Activated B cell treated with CpG ODN at 0.5 μM for 24 hours (primary cell): ENCODE measurements around the gene RXRA. TPM values are rescaled to one million over a fixed set of nuclear protein-coding genes. Genes with fewer than 3 reads are reported as not detected.

Source experiments
- ATAC-seq: fragments of 200-7000 bp; cut with Tn5 transposase; one replicate; pipeline ENCODE4 v1.10.0; 2021; ENCODE audit warnings: low read depth, mild to moderate bottlenecking, moderate library complexity
- CTCF ChIA-PET: fragments of 350-600 bp; sonication (Branson Sonifier 250); formaldehyde crosslinking; loops from one replicate; lab custom pipeline; 2021; ENCODE audit warnings: antibody characterized with exemption; lab: Charles Lee
- POLR2A ChIA-PET: fragments of 350-600 bp; sonication (Branson Sonifier 250); formaldehyde crosslinking; loops from one replicate; lab custom pipeline; 2021; ENCODE audit warnings: antibody characterized with exemption; lab: Charles Lee
- DNase-seq: peaks from one replicate; pipeline ENCODE4 v3.0.0; 2022
- H3K27ac Mint-ChIP-seq: one replicate; pipeline ENCODE4 v1.8.0; 2020; ENCODE audit warnings: mixed read lengths
- H3K27me3 Mint-ChIP-seq: one replicate; pipeline ENCODE4 v1.8.0; 2021; ENCODE audit warnings: mixed read lengths
- H3K36me3 Mint-ChIP-seq: one replicate; pipeline ENCODE4 v1.8.0; 2021; ENCODE audit warnings: low read depth, mixed read lengths
- H3K4me1 Mint-ChIP-seq: one replicate; pipeline ENCODE4 v1.8.0; 2021; ENCODE audit warnings: mixed read lengths
- H3K4me3 Mint-ChIP-seq: one replicate; pipeline ENCODE4 v1.8.0; 2020; ENCODE audit warnings: mild to moderate bottlenecking, mixed read lengths
- H3K9me3 Mint-ChIP-seq: one replicate; pipeline ENCODE4 v1.8.0; 2020; ENCODE audit warnings: mixed read lengths
- intact Hi-C: fragments of 100-400 bp; cut with micrococcal nuclease; formaldehyde crosslinking; loops from one replicate; pipeline ENCODE4 v1.15.1; 2024
- total RNA-seq: library from RNA; stranded (reverse); gene quantifications from 2 replicates; pipeline ENCODE4 v1.2.3, GENCODE V29; 2022
- TF ChIP-seq, protein P1 (sequence below): fragments of 200-600 bp; IDR thresholded peaks from one replicate; pipeline ENCODE4 v1.8.0; 2022; ENCODE audit warnings: antibody characterized with exemption, mild to moderate bottlenecking

Gene RXRA
- total RNA-seq, 1 donor from 2014 or later: 5.0 TPM

DNA sequence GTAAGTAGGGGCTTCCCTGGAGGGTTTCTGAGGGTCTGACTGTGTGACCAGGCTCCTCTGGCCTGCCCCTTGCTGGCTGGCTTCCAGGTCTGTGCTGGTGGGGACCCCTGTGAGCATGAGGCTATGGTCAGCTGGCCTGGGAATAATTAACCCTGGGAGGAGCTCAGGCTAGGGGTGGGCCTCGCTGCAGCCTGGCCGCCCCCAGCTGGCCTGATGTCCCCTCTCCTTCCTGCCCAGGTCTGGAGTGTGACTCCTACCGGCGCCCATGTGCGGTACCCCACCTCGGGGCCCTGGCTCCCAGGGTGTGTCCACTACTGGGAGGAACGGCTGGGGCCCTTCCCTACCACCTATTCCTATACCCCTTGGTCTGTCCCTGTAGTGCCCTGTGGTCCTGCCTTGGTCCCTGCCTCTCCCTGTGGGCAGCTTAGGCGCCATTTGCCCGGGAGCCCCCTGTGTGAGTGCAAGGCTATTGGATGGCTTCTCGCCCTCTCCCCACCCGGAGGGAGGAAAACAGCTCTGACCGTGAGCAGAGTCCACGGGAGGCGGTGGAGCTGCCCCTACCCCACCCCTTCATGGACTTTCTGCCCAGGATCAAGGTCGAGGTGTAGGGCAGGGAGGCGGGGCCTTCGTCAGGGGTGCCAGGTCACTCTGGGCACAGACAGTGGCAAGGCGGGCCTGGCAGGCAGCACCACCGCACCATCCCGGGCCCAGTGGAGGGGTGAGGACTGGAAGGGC, 9.4 kb downstream of the RXRA start:
- TF ChIP-seq, protein P1, sequence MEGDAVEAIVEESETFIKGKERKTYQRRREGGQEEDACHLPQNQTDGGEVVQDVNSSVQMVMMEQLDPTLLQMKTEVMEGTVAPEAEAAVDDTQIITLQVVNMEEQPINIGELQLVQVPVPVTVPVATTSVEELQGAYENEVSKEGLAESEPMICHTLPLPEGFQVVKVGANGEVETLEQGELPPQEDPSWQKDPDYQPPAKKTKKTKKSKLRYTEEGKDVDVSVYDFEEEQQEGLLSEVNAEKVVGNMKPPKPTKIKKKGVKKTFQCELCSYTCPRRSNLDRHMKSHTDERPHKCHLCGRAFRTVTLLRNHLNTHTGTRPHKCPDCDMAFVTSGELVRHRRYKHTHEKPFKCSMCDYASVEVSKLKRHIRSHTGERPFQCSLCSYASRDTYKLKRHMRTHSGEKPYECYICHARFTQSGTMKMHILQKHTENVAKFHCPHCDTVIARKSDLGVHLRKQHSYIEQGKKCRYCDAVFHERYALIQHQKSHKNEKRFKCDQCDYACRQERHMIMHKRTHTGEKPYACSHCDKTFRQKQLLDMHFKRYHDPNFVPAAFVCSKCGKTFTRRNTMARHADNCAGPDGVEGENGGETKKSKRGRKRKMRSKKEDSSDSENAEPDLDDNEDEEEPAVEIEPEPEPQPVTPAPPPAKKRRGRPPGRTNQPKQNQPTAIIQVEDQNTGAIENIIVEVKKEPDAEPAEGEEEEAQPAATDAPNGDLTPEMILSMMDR: no peak
- intact Hi-C loops: no loop called here
- Mint-ChIP-seq H3K4me3 (no peak overlapping the region), H3K36me3 (no peaks in the 10 kb centered on the region), H3K9me3 (no peaks in the 10 kb centered on the region), H3K27me3 (no peaks in the 10 kb centered on the region), H3K27ac (no peak overlapping the region), H3K4me1 (peaks cover 5% of the 10 kb centered on the region)
- DNase-seq (no peak), ATAC-seq (no peak)
- ChIA-PET POLR2A (no interaction called here), CTCF (no interaction called here)

DNA sequence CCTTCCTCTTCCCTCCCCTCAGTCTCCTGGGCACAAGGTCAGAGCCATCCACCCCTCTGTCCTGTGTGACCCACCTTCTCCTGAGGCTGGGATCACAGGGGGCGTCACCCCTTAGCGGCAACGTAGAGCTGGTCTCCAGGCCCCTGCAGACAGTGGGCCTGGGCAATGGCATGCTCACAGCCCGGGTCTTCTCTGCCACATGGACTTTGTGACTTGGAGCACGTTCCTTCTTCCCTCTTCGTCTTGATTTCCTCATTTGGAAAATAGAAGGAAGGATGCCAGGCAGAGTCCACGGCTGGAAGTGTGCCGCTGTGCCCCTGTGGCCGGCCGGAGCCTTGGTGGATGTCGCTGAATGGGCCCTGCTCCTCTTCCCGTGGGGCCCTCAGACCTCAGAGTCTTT, 10.0 kb downstream of the RXRA start:
- no peak overlapping the region for H3K4me3 Mint-ChIP-seq
- POLR2A ChIA-PET: no interaction called here
- intact Hi-C loops: no loop called here
- TF ChIP-seq, protein P1: no peak
- H3K27me3 Mint-ChIP-seq: no peaks in the 10 kb centered on the region
- CTCF ChIA-PET: no interaction called here
- DNase-seq (no peak), ATAC-seq (no peak)
- H3K4me1 Mint-ChIP-seq: peaks cover 9% of the 10 kb centered on the region
- H3K27ac Mint-ChIP-seq: no peak overlapping the region
- H3K36me3 Mint-ChIP-seq: no peaks in the 10 kb centered on the region
- H3K9me3 Mint-ChIP-seq: no peaks in the 10 kb centered on the region

DNA sequence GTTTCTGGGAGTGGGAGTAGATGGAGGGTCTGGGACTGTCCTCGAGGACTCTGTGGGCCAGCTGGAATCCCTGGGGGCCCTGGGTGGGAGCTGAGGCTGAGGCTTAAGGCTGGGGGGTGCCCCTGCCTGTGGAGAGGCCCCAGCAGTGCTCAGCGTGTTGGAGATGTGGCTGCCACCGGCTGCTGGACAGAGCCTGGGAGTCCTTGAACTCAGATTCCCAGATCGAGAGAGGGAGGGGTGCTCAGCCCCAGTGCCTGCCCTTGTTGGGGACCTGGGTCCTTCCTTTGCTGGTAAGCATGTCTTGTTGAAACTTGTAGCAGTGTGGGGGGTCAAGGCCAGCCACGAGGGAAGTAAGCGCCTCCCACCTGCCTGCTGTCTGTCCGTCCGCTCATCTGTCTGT, 10.7 kb downstream of the RXRA start:
- Mint-ChIP-seq H3K4me3 (no peak overlapping the region), H3K36me3 (no peaks in the 10 kb centered on the region), H3K27ac (no peak overlapping the region), H3K4me1 (peaks cover 15% of the 10 kb centered on the region), H3K9me3 (no peaks in the 10 kb centered on the region), H3K27me3 (no peaks in the 10 kb centered on the region)
- ChIA-PET POLR2A (no interaction called here), CTCF (no interaction called here)
- intact Hi-C loops: no loop called here
- no peak for ATAC-seq
- TF ChIP-seq, protein P1: no peak
- DNase-seq: no peak

DNA sequence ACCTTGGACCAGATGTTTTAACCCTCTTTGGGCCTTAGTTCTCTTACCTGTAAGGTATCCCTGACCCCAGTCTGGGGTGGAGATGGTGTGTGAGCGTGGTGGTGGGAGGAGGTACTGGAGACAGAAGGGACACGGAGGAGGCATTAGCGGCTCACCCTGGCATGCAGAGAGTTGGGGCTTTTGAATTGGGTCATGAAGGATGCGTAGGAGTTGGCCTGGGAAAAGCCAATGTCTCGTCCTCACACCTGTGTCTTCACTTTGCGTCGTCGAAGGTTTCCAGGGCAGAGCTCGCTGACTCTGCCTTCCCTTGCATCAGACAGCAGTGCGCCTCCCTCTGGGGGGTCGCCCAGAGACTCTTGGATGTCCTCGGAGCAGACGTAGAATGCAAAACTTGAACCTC, 11.2 kb downstream of the RXRA start:
- no peak for DNase-seq
- TF ChIP-seq, protein P1: no peak
- peaks cover 15% of the 10 kb centered on the region for H3K4me1 Mint-ChIP-seq
- no peaks in the 10 kb centered on the region for H3K27me3 Mint-ChIP-seq
- H3K27ac Mint-ChIP-seq: no peak overlapping the region
- no peak for ATAC-seq
- H3K36me3 Mint-ChIP-seq: no peaks in the 10 kb centered on the region
- ChIA-PET POLR2A (no interaction called here), CTCF (no interaction called here)
- no peak overlapping the region for H3K4me3 Mint-ChIP-seq
- intact Hi-C loops: no loop called here
- no peaks in the 10 kb centered on the region for H3K9me3 Mint-ChIP-seq

DNA sequence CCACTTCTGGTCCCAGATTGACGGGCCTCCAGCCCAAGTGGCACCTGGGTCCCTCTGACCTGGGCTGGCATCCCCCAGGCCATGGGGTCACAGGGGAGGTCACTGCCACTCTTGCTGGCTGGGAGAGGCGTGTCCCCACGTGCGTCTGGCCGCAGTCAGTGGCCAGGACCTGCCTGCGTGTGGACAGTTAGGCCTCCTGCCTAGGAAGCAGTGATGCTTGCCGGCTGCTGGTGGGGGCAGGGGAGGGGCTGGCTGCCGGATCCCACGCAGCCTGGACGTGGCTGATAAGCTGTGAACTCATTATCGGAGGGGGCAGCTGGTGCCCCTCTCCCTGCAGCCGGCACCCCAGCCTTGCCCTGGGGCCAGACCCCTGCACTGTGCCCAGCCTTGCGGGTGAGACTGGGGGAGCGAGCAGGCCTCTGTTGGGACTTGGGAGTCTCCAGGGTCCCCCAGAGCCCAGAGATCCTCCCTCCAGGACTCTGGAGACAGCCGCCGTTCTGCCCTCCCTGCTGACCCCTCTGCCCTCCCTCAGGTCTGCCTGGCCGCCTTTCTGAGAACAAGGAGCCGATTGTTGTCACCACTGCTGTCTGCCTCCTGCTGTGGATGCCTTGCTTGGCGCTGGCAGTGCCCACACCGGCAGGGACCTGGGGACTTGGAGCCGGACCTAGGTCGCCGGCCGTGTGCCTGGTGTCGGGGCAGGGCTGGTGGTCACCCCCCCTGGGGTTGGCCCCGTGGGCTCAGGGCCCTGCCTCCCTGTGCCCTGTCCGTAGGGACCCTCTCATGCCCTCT, 12.3 kb downstream of the RXRA start:
- DNase-seq (no peak), ATAC-seq (no peak)
- Mint-ChIP-seq H3K4me1 (peaks cover 18% of the 10 kb centered on the region), H3K9me3 (no peaks in the 10 kb centered on the region), H3K4me3 (no peak overlapping the region), H3K27ac (no peak overlapping the region), H3K27me3 (no peaks in the 10 kb centered on the region), H3K36me3 (no peaks in the 10 kb centered on the region)
- ChIA-PET CTCF (no interaction called here), POLR2A (no interaction called here)
- TF ChIP-seq, protein P1: no peak
- intact Hi-C loops: no loop called here
